HL-60 (cell line): Measurements from ENCODE around the gene ZNF132.

ENCODE experiments used
- DNase-seq, 2 experiments: peaks; one replicate each; pipeline ENCODE4 v3.0.0-alpha.2; 2010 to 2020; ENCODE audit warnings: low read depth in 1 of 2, low spot score in 1 of 2
- H3K27ac ChIP-seq: fragments of 250-450 bp; sonication (Bioruptor Pico); replicated peaks from 2 replicates; pipeline ENCODE4 v1.5.1; 2020; ENCODE audit warnings: mild to moderate bottlenecking, moderate library complexity
- H3K27me3 ChIP-seq: fragments of 250-450 bp; sonication (Bioruptor Pico); 2 replicates; pipeline ENCODE4 v1.5.1; 2021; ENCODE audit warnings: mild to moderate bottlenecking, moderate library complexity; ENCODE audit not compliant: insufficient read depth, poor library complexity, severe bottlenecking
- H3K4me3 ChIP-seq: replicated peaks from 2 replicates; pipeline ENCODE4 v1.5.1; 2011; ENCODE audit warnings: mild to moderate bottlenecking, control low read depth, low read length; ENCODE audit not compliant: insufficient read depth
- CTCF ChIP-seq: IDR thresholded peaks from one replicate; pipeline ENCODE4 v1.5.1; 2011; ENCODE audit warnings: low read length, control low read depth, inconsistent platforms; ENCODE audit not compliant: insufficient read depth
- GABPA ChIP-seq: IDR thresholded peaks from 2 replicates; pipeline ENCODE4 v1.6.1; 2012; ENCODE audit warnings: low read depth
- POLR2AphosphoS5 ChIP-seq: IDR thresholded peaks from 2 replicates; pipeline ENCODE4 v1.6.1; 2012; ENCODE audit warnings: low read depth
- REST ChIP-seq: IDR thresholded peaks from 2 replicates; pipeline ENCODE4 v1.6.1; 2012; ENCODE audit warnings: low read depth; ENCODE audit not compliant: insufficient replicate concordance
- SPI1 ChIP-seq: IDR thresholded peaks from 2 replicates; pipeline ENCODE4 v1.6.1; 2012; ENCODE audit warnings: low read depth, mild to moderate bottlenecking, borderline replicate concordance

ZNF132 gene

GRCh38 chr19:58480831-58481230 lies 40.9 kb upstream of the ZNF132 start:
- Histone ChIP-seq H3K4me3 (no peak overlapping the region), H3K27me3 (no peaks in the 10 kb centered on the region), H3K27ac (no peak overlapping the region)
- no peak for TF ChIP-seq CTCF
- no peak for TF ChIP-seq POLR2AphosphoS5
- no peak for TF ChIP-seq REST
- TF ChIP-seq GABPA = no peak
- no peak for TF ChIP-seq SPI1
- no peak for DNase-seq

- H3K27me3 ChIP-seq = no peaks in the 10 kb centered on the region
- H3K27ac ChIP-seq = no peak overlapping the region
- TF ChIP-seq GABPA (no peak), CTCF (no peak), POLR2AphosphoS5 (no peak)
- DNase-seq = no peak
- no peak overlapping the region for H3K4me3 ChIP-seq
Measured at GRCh38 chr19:58480481-58480830, 40.5 kb upstream of the ZNF132 start.

- H3K27ac ChIP-seq = no peak overlapping the region
- no peaks in the 10 kb centered on the region for H3K27me3 ChIP-seq
- DNase-seq = no peak
- TF ChIP-seq POLR2AphosphoS5 (no peak), SPI1 (no peak), GABPA (no peak), REST (no peak), CTCF (no peak)
- H3K4me3 ChIP-seq = no peak overlapping the region
Measured at GRCh38 chr19:58479736-58480480, 40.0 kb upstream of the ZNF132 start.

- no peak overlapping the region for H3K4me3 ChIP-seq
- DNase-seq = no peak
- TF ChIP-seq GABPA (no peak), REST (no peak), SPI1 (no peak), POLR2AphosphoS5 (no peak), CTCF (no peak)
Measured at GRCh38 chr19:58479303-58479702, 39.4 kb upstream of the ZNF132 start.

More at GRCh38 chr19:58479303-58479702, 39.4 kb upstream of the ZNF132 start:
- no peaks in the 10 kb centered on the region for H3K27me3 ChIP-seq
- no peak overlapping the region for H3K27ac ChIP-seq
